Measurements from ENCODE around the gene TERT.
A peak's percentile ranks its signal among the peaks of the same experiment; 100 is the strongest.
"Not testable (repeated sequence)": the region's sequence is repeated elsewhere in the genome, so short reads cannot be mapped to it uniquely, and the experiment has no call there.

TERT gene

DNA sequence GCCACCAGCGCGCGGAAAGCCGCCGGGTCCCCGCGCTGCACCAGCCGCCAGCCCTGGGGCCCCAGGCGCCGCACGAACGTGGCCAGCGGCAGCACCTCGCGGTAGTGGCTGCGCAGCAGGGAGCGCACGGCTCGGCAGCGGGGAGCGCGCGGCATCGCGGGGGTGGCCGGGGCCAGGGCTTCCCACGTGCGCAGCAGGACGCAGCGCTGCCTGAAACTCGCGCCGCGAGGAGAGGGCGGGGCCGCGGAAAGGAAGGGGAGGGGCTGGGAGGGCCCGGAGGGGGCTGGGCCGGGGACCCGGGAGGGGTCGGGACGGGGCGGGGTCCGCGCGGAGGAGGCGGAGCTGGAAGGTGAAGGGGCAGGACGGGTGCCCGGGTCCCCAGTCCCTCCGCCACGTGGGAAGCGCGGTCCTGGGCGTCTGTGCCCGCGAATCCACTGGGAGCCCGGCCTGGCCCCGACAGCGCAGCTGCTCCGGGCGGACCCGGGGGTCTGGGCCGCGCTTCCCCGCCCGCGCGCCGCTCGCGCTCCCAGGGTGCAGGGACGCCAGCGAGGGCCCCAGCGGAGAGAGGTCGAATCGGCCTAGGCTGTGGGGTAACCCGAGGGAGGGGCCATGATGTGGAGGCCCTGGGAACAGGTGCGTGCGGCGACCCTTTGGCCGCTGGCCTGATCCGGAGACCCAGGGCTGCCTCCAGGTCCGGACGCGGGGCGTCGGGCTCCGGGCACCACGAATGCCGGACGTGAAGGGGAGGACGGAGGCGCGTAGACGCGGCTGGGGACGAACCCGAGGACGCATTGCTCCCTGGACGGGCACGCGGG lies at the start of gene TERT:
Gene TERT (minus strand): TSS at position 234 of the 815 bp plus-strand sequence. CDS start 79 bp downstream, at position 155.
- DNase-seq (ENCODE audit: low read depth): no peak
- no peak within 1 kb of the TSS for H3K4me3 ChIP-seq (ENCODE audit: low read depth, low read length)
- in situ Hi-C loops (cut with HindIII; ENCODE audit: low sequenced_read_pairs): no loop called here
- no peak for TF ChIP-seq CTCF (IDR thresholded peaks at IDR 0.05; ENCODE audit: low read depth, low read length, missing control alignments)

- TF ChIP-seq CTCF (IDR thresholded peaks at IDR 0.05; ENCODE audit: low read depth, low read length, missing control alignments): no peak
- no peak for DNase-seq (ENCODE audit: low read depth)
- in situ Hi-C loops (cut with HindIII; ENCODE audit: low sequenced_read_pairs): no loop called here
- H3K4me3 ChIP-seq (ENCODE audit: low read depth, low read length): peak overlapping the region; percentile 97
Measured at GRCh38 chr5:1343931-1344901, 49.3 kb upstream of the TERT start.

- no peak for DNase-seq (ENCODE audit: low read depth)
- no peak overlapping the region for H3K4me3 ChIP-seq (ENCODE audit: low read depth, low read length)
- in situ Hi-C loops (cut with HindIII; ENCODE audit: low sequenced_read_pairs): no loop called here
- no peak for TF ChIP-seq CTCF (IDR thresholded peaks at IDR 0.05; ENCODE audit: low read depth, low read length, missing control alignments)
Measured at GRCh38 chr5:1343315-1343751, 48.5 kb upstream of the TERT start.

DNA sequence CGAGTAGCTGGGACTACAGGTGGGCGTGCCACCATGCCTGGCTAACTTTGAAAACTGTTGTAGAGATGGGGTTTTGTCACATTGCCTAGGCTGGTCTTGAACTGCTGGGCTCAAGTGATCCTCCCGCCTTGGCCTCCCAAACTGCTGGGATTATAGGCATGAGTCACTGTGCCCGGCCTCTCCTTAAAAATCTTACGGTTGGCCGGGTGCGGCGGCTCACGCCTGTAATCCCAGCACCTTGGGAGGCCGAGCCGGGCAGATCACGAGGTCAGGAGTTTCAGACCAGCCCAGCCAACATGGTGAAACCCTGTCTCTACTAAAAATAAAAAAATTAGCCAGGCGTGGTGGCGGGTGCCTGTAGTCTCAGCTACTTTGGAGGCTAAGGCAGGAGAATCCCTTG lies 47.8 kb upstream of the TERT start:
- DNase-seq (ENCODE audit: low read depth); in situ Hi-C loops (cut with HindIII; ENCODE audit: low sequenced_read_pairs); H3K4me3 ChIP-seq (ENCODE audit: low read depth, low read length): not testable (repeated sequence)

DNA sequence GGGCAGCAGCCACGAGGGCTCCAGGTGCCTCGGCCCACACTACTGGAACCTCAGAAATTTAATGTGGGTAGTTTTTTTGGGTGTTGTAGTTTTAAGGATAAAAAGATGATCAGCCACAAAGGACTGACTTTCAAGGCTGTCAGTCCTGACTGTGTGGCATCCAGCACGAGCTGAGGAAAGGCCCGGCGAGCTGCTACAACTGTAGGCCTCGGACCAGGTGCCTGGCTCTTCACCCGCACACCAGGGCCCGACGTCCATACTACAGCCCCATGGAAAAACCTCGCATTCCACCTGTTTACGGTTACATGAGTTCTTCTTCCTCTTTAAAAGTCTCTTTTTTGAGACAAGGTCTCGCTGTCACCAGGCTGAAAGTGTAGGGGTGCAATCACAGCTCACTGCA lies 47.4 kb upstream of the TERT start:
- no peak for TF ChIP-seq CTCF (IDR thresholded peaks at IDR 0.05; ENCODE audit: low read depth, low read length, missing control alignments)
- in situ Hi-C loops (cut with HindIII; ENCODE audit: low sequenced_read_pairs): no loop called here
- no peak overlapping the region for H3K4me3 ChIP-seq (ENCODE audit: low read depth, low read length)
- DNase-seq (ENCODE audit: low read depth): no peak

- TF ChIP-seq CTCF (IDR thresholded peaks at IDR 0.05; ENCODE audit: low read depth, low read length, missing control alignments): no peak
- in situ Hi-C loops (cut with HindIII; ENCODE audit: low sequenced_read_pairs): no loop called here
- DNase-seq (ENCODE audit: low read depth): no peak
- H3K4me3 ChIP-seq (ENCODE audit: low read depth, low read length): no peak overlapping the region
Measured at GRCh38 chr5:1341863-1342262, 47.0 kb upstream of the TERT start.

DNA sequence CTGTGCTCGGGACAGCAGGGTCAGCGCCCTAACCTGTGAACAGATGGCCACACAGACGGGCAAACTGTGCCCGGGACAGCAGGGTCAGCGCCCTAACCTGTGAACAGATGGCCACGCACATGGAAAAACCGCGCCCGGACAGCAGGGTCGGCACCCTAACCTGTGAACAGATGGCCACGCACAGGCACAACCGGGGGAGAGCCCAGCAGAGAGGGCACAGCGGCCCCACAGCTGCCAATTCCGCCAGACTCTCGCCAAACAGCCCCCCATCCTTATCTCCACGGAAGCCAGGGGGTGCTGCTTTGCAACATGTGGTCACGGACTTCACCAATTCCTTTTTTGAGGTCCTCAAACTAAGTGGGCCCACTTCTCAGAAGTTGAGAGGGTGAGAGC lies 44.9 kb upstream of the TERT start:
- H3K4me3 ChIP-seq (ENCODE audit: low read depth, low read length); DNase-seq (ENCODE audit: low read depth); in situ Hi-C loops (cut with HindIII; ENCODE audit: low sequenced_read_pairs): not testable (repeated sequence)

GRCh38 chr5:1339139-1339817 lies 44.4 kb upstream of the TERT start:
- in situ Hi-C loops (cut with HindIII; ENCODE audit: low sequenced_read_pairs); H3K4me3 ChIP-seq (ENCODE audit: low read depth, low read length); DNase-seq (ENCODE audit: low read depth): not testable (repeated sequence)
